HepG2 (cell line): ENCODE measurements around the gene AHSG. TPM values are rescaled to one million over a fixed set of nuclear protein-coding genes. Genes with fewer than 3 reads are reported as not detected.

Experiments
- BRCA1 ChIP-seq: sonication (generic); formaldehyde crosslinking; IDR thresholded peaks from 2 replicates; pipeline ENCODE4 v1.4.0; 2020; ENCODE audit warnings: missing genetic modification reagents
- DDIT3 ChIP-seq: sonication (generic); formaldehyde crosslinking; IDR thresholded peaks from 2 replicates; pipeline ENCODE4 v1.4.0; 2020; ENCODE audit warnings: mild to moderate bottlenecking, missing genetic modification reagents
- DMTF1 ChIP-seq: sonication (generic); formaldehyde crosslinking; IDR thresholded peaks from 2 replicates; pipeline ENCODE4 v1.4.0; 2020; ENCODE audit warnings: mild to moderate bottlenecking, missing genetic modification reagents
- DR1 ChIP-seq: sonication (generic); formaldehyde crosslinking; IDR thresholded peaks from 2 replicates; pipeline ENCODE4 v1.8.0; 2021; ENCODE audit warnings: mild to moderate bottlenecking, missing genetic modification reagents, inconsistent platforms
- FOXA1 ChIP-seq, 2 experiments: fragments of 450-650 bp in 1 of 2; sonication (generic) in 1 of 2; formaldehyde crosslinking in 1 of 2; IDR thresholded peaks; 2 replicates each; pipeline versions ENCODE4 v1.4.0 to v1.6.1; 2016 to 2020; ENCODE audit warnings: missing genetic modification reagents in 1 of 2
- HNRNPK ChIP-seq: fragments of 200-400 bp; formaldehyde crosslinking; IDR thresholded peaks from 2 replicates; pipeline ENCODE4 v1.6.1; 2018; ENCODE audit warnings: low read length, low read depth, moderate library complexity, mild to moderate bottlenecking; ENCODE audit not compliant: poor library complexity, severe bottlenecking
- IRF1 ChIP-seq: sonication (generic); formaldehyde crosslinking; IDR thresholded peaks from 2 replicates; pipeline ENCODE4 v1.4.0; 2020; ENCODE audit warnings: low read depth, mild to moderate bottlenecking, missing genetic modification reagents
- KMT2B ChIP-seq: IDR thresholded peaks from 2 replicates; pipeline ENCODE4 v1.6.1; 2016; ENCODE audit warnings: missing genetic modification reagents, missing compliant biosample characterization
- LRRFIP1 ChIP-seq: sonication (generic); formaldehyde crosslinking; conservative IDR thresholded peaks from 2 replicates; pipeline ENCODE4 v1.4.0; 2020; ENCODE audit warnings: missing genetic modification reagents
- MEIS2 ChIP-seq: sonication (generic); formaldehyde crosslinking; IDR thresholded peaks from 2 replicates; pipeline ENCODE4 v1.9.0; 2021; ENCODE audit warnings: mild to moderate bottlenecking, missing genetic modification reagents
- PHB2 ChIP-seq: fragments of 450-650 bp; IDR thresholded peaks from 2 replicates; pipeline ENCODE4 v1.6.1; 2018; ENCODE audit not compliant: partially characterized antibody
- PHF8 ChIP-seq: sonication (generic); formaldehyde crosslinking; IDR thresholded peaks from 2 replicates; pipeline ENCODE4 v1.5.0; 2020; ENCODE audit warnings: missing genetic modification reagents
- PRMT3 ChIP-seq: sonication (generic); formaldehyde crosslinking; IDR thresholded peaks from 2 replicates; pipeline ENCODE4 v1.8.1; 2022; ENCODE audit warnings: low read depth, mild to moderate bottlenecking, moderate library complexity, missing genetic modification reagents, borderline replicate concordance
- RARG ChIP-seq: sonication (generic); formaldehyde crosslinking; IDR thresholded peaks from 2 replicates; pipeline ENCODE4 v1.4.0; 2020; ENCODE audit warnings: low read depth, mild to moderate bottlenecking, missing genetic modification reagents
- ZBTB10 ChIP-seq: sonication (generic); formaldehyde crosslinking; IDR thresholded peaks from 2 replicates; pipeline ENCODE4 v1.4.0; 2020; ENCODE audit warnings: missing genetic modification reagents, borderline replicate concordance
- ZMYM3 ChIP-seq: sonication (generic); formaldehyde crosslinking; IDR thresholded peaks from 2 replicates; pipeline ENCODE4 v1.5.1; 2020; ENCODE audit warnings: mild to moderate bottlenecking, missing genetic modification reagents
- ZNF160 ChIP-seq: sonication (generic); formaldehyde crosslinking; IDR thresholded peaks from 2 replicates; pipeline ENCODE4 v1.8.0; 2022; ENCODE audit warnings: mild to moderate bottlenecking, inconsistent platforms, missing genetic modification reagents
- ZNF546 ChIP-seq: sonication (generic); formaldehyde crosslinking; conservative IDR thresholded peaks from 2 replicates; pipeline ENCODE4 v1.8.1; 2023; ENCODE audit warnings: mild to moderate bottlenecking, missing genetic modification reagents
- ZNF737 ChIP-seq: sonication (generic); formaldehyde crosslinking; IDR thresholded peaks from 2 replicates; pipeline ENCODE4 v1.5.0; 2020; ENCODE audit warnings: missing genetic modification reagents, mild to moderate bottlenecking, borderline replicate concordance
- polyA plus RNA-seq, 8 experiments: library from polyadenylated mRNA; depleted of rRNA in 3 of 8; stranded (reverse) in 7 of 8; unstranded in 1 of 8; fragments of >200 nt; fragmentation: Illumina TruSeq in 4 of 8; extraction: Trizol in 4 of 8; gene quantifications; 2 replicates each; pipeline versions ENCODE4 v1.2.1 to v1.2.3, GENCODE V29; 2011 to 2016; ENCODE audit warnings: low read depth in 4 of 8, missing spikeins in 1 of 8, mixed read lengths in 1 of 8; ENCODE audit not compliant: insufficient read depth in 1 of 8
- total RNA-seq, 5 experiments: library from RNA; depleted of rRNA; stranded (reverse); fragments of >200 nt; fragmentation: Illumina TruSeq; extraction: Trizol; gene quantifications; 2 replicates each; pipeline ENCODE4 v1.2.3, GENCODE V29; 2016; ENCODE audit warnings: low read depth in 1 of 5

AHSG gene
- total and polyA plus RNA-seq, 2 of the 13 experiments (the other 11 are each of a cell fraction or from before 2014, with no cell fraction given), result 2,043 to 19,152 TPM

GRCh38 chr3:186605561-186606545 lies 7.0 kb upstream of the AHSG start (continued):
- TF ChIP-seq PRMT3 (CRISPR knock-in tag) (no peak), MEIS2 (CRISPR knock-in tag) (peak; percentile 98), BRCA1 (CRISPR knock-in tag) (no peak), ZBTB10 (no peak), FOXA1 (IDR thresholded peaks at IDR 0.05) (peak; percentile 98), FOXA1 (CRISPR knock-in tag; IDR thresholded peaks at IDR 0.05) (peak; percentile 98), DR1 (CRISPR knock-in tag) (no peak), RARG (CRISPR knock-in tag) (no peak), PHB2 (no peak), ZNF737 (peak; percentile 76; the same call in 1 of the 2 replicates), ZNF546 (CRISPR knock-in tag) (no peak), IRF1 (no peak), ZMYM3 (no peak), KMT2B (CRISPR knock-in tag) (no peak), PHF8 (CRISPR knock-in tag) (no peak; the same call in 1 of the 2 replicates), HNRNPK (no peak), DDIT3 (CRISPR knock-in tag) (no peak), LRRFIP1 (CRISPR knock-in tag) (no peak), DMTF1 (CRISPR knock-in tag) (no peak), ZNF160 (CRISPR knock-in tag) (no peak)
